HG03354 (cell line): ENCODE results near the gene PRPF31.

ENCODE experiments used
- ATAC-seq: cut with Tn5 transposase; IDR thresholded peaks from one replicate; pipeline ENCODE4 v1.9.1; 2021; ENCODE audit warnings: mild to moderate bottlenecking; ENCODE audit not compliant: unreplicated experiment, poor library complexity, severe bottlenecking

PRPF31 gene

GRCh38 chr19:54105796-54106195 is 9.8 kb upstream of the PRPF31 start:
- ATAC-seq = no peak

- ATAC-seq = no peak
Measured at GRCh38 chr19:54106716-54107115, 8.8 kb upstream of the PRPF31 start.

- ATAC-seq = no peak
Measured at GRCh38 chr19:54107876-54108490, 7.6 kb upstream of the PRPF31 start.

- ATAC-seq = no peak
Measured at GRCh38 chr19:54108496-54108895, 7.1 kb upstream of the PRPF31 start.

GRCh38 chr19:54109651-54110050 is 5.9 kb upstream of the PRPF31 start:
- ATAC-seq = no peak

- ATAC-seq = no peak
Measured at GRCh38 chr19:54114340-54115108, 1.0 kb upstream of the PRPF31 start.

GRCh38 chr19:54121259-54121658 is 5.7 kb downstream of the PRPF31 start:
- no peak for ATAC-seq

GRCh38 chr19:54123682-54124081 is 8.1 kb downstream of the PRPF31 start:
- ATAC-seq = no peak

GRCh38 chr19:54124393-54124792 is 8.8 kb downstream of the PRPF31 start:
- no peak for ATAC-seq

- no peak for ATAC-seq
Measured at GRCh38 chr19:54125713-54126112, 10.2 kb downstream of the PRPF31 start.

- ATAC-seq = no peak
Measured at GRCh38 chr19:54127688-54128440, 12.3 kb downstream of the PRPF31 start.

- no peak for ATAC-seq
Measured at GRCh38 chr19:54128441-54128725, 12.8 kb downstream of the PRPF31 start.

GRCh38 chr19:54128796-54129616 is 13.5 kb downstream of the PRPF31 start:
- ATAC-seq = no peak

GRCh38 chr19:54129617-54129996 is 14.1 kb downstream of the PRPF31 start:
- no peak for ATAC-seq

- no peak for ATAC-seq
Measured at GRCh38 chr19:54133312-54133956, 17.9 kb downstream of the PRPF31 start.

- ATAC-seq = no peak
Measured at GRCh38 chr19:54133957-54134590, 18.5 kb downstream of the PRPF31 start.

- ATAC-seq = no peak
Measured at GRCh38 chr19:54136086-54136863, 20.7 kb downstream of the PRPF31 start.

GRCh38 chr19:54136864-54137698 is 21.5 kb downstream of the PRPF31 start:
- peak; percentile 83 for ATAC-seq
